Suprapubic skin (tissue), 4 donors: ENCODE results near the gene AKR7A3. TPM values are rescaled to one million over a fixed set of nuclear protein-coding genes. Genes with fewer than 3 reads are reported as not detected.
A peak's percentile ranks its signal among the peaks of the same experiment; 100 is the strongest.
"Not testable (repeated sequence)": the region's sequence is repeated elsewhere in the genome, so short reads cannot be mapped to it uniquely, and the experiment has no call there.

ENCODE experiments used
- DNase-seq, 2 donors: peaks; one replicate each; pipeline ENCODE4 v3.0.0-alpha.2; 2019; ENCODE audit warnings: low spot score in 2 of 2
- H3K27ac ChIP-seq: fragments of 200-600 bp; sonication (generic); one replicate; pipeline ENCODE4 v1.5.1; 2019
- H3K27me3 ChIP-seq: fragments of 200-600 bp; sonication (generic); one replicate; pipeline ENCODE4 v1.5.1; 2019
- H3K36me3 ChIP-seq: fragments of 200-600 bp; sonication (generic); one replicate; pipeline ENCODE4 v1.5.1; 2019
- H3K4me1 ChIP-seq: fragments of 200-600 bp; sonication (generic); one replicate; pipeline ENCODE4 v1.5.1; 2019
- H3K4me3 ChIP-seq: fragments of 200-600 bp; sonication (generic); one replicate; pipeline ENCODE4 v1.5.1; 2019; ENCODE audit warnings: mild to moderate bottlenecking
- H3K9me3 ChIP-seq: fragments of 200-600 bp; sonication (generic); one replicate; pipeline ENCODE4 v1.5.1; 2019
- CTCF ChIP-seq, 2 donors: fragments of 200-600 bp in 1 of 2; fragments of 450-650 bp in 1 of 2; sonication (generic) in 1 of 2; IDR thresholded peaks; one replicate each; pipeline ENCODE4 v1.5.1; 2016 to 2019; ENCODE audit warnings: antibody characterized with exemption in 2 of 2, mild to moderate bottlenecking in 1 of 2, moderate library complexity in 1 of 2
- EP300 ChIP-seq: sonication (generic); formaldehyde crosslinking; IDR thresholded peaks from one replicate; pipeline ENCODE4 v1.6.1; 2017; ENCODE audit warnings: antibody characterized with exemption
- POLR2A ChIP-seq, 2 donors: fragments of 450-650 bp; IDR thresholded peaks; one replicate each; pipeline ENCODE4 v1.6.1; 2017; ENCODE audit warnings: antibody characterized with exemption in 2 of 2, mild to moderate bottlenecking in 2 of 2, moderate library complexity in 2 of 2
- POLR2AphosphoS5 ChIP-seq, 3 donors: sonication (generic); formaldehyde crosslinking; IDR thresholded peaks; one replicate each; pipeline ENCODE4 v1.6.1; 2017; ENCODE audit warnings: antibody characterized with exemption in 3 of 3
- WGBS: methylation state at CpG from one replicate; pipeline ENCODE4 v1.1.5; 2018; 5-methylcytosine and 5-hydroxymethylcytosine counted together
- total RNA-seq, 4 donors: library from RNA; depleted of rRNA; stranded (reverse); fragments of >200 nt; gene quantifications; one replicate each; pipeline ENCODE4 v1.1.0, GENCODE V29; 2016

The AKR7A3 gene
- total RNA-seq, 4 donors from 2014 or later = 1.7 to 10.1 (median 3.4) TPM

GRCh38 chr1:19306941-19307340 lies 18.4 kb upstream of the AKR7A3 start:
- Histone ChIP-seq H3K27me3 (no peaks in the 10 kb centered on the region), H3K4me1 (peaks cover 20% of the 10 kb centered on the region), H3K4me3 (no peak overlapping the region), H3K27ac (no peak overlapping the region), H3K36me3 (peaks cover 62% of the 10 kb centered on the region), H3K9me3 (no peaks in the 10 kb centered on the region)
- WGBS = 82% methylated on average over 5 of the region's 6 CpGs
- DNase-seq = no peak
- no peak for TF ChIP-seq CTCF (IDR thresholded peaks at IDR 0.05)
- no peak for TF ChIP-seq EP300
- TF ChIP-seq POLR2AphosphoS5 (IDR thresholded peaks at IDR 0.05) = no peak
- no peak for TF ChIP-seq POLR2A (IDR thresholded peaks at IDR 0.05)

GRCh38 chr1:19305880-19306279 lies 17.3 kb upstream of the AKR7A3 start:
- no peak for DNase-seq
- H3K36me3 ChIP-seq = peaks cover 63% of the 10 kb centered on the region
- H3K4me3 ChIP-seq = no peak overlapping the region
- no peak for TF ChIP-seq POLR2A (IDR thresholded peaks at IDR 0.05)
- no peak for TF ChIP-seq CTCF (IDR thresholded peaks at IDR 0.05)
- no peak for TF ChIP-seq POLR2AphosphoS5 (IDR thresholded peaks at IDR 0.05)
- no peak for TF ChIP-seq EP300
- WGBS = 90% methylated on average over 9 of the region's 11 CpGs
- H3K27me3 ChIP-seq = no peaks in the 10 kb centered on the region
- H3K27ac ChIP-seq = no peak overlapping the region
- H3K4me1 ChIP-seq = peaks cover 14% of the 10 kb centered on the region
- H3K9me3 ChIP-seq = no peaks in the 10 kb centered on the region

DNA sequence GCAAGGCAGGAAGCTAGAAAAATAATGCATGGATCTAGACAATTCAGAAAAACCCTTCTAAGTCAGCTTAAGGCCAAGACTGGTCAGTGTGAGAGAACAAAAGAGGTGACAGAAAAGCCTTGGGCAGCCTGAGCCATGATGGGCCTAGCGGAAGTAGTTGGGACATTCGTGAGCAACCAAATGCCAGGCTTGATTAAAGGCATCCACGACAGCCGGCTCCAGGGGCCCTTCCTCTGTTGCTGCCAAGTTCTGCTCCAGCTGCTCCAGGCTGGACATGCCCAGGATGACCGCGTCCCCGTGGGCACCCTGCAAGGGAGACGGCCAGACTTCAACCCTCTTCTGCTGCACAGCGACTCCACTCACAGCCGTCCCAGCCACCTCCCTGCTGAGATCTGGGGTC lies 15.5 kb upstream of the AKR7A3 start:
- not testable (repeated sequence) for H3K27me3 ChIP-seq, H3K4me3 ChIP-seq, H3K27ac ChIP-seq, H3K4me1 ChIP-seq, DNase-seq, H3K9me3 ChIP-seq
- WGBS = 95% methylated on average over 10 of the region's 10 CpGs
- peaks cover 63% of the 10 kb centered on the region for H3K36me3 ChIP-seq

GRCh38 chr1:19300211-19300610 lies 11.6 kb upstream of the AKR7A3 start:
- Histone ChIP-seq H3K36me3 (peaks cover 35% of the 10 kb centered on the region), H3K27ac (no peak overlapping the region), H3K9me3 (no peaks in the 10 kb centered on the region), H3K4me3 (no peak overlapping the region), H3K4me1 (no peaks in the 10 kb centered on the region), H3K27me3 (no peaks in the 10 kb centered on the region)
- TF ChIP-seq EP300 (no peak), POLR2AphosphoS5 (IDR thresholded peaks at IDR 0.05) (no peak), POLR2A (IDR thresholded peaks at IDR 0.05) (no peak), CTCF (IDR thresholded peaks at IDR 0.05) (no peak)
- 93% methylated on average over 2 of the region's 2 CpGs for WGBS
- DNase-seq = no peak

DNA sequence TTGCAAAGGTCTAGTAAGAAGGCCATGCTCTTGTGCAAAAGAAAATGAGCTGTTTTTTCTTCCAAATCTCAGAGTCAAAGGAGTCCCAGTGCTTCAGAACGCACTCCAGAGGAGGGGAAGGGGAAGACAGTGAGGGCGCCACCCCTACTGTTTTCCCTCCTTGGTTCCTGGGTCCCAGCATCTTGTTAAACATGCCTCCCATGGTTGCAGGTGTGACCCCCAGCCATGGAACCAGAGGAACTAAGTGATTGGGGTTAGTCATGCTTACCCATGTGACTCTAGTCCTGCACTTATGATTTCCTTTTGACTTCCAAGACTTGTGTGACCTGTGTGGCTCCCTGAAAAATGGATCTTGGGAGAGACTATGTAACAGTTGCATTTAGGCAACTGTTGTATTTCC lies 6.1 kb upstream of the AKR7A3 start:
- H3K27ac ChIP-seq = no peak overlapping the region
- H3K36me3 ChIP-seq = peaks cover 7% of the 10 kb centered on the region
- no peak overlapping the region for H3K4me3 ChIP-seq
- no peaks in the 10 kb centered on the region for H3K4me1 ChIP-seq
- peaks cover 3% of the 10 kb centered on the region for H3K9me3 ChIP-seq
- no peaks in the 10 kb centered on the region for H3K27me3 ChIP-seq
- WGBS = 94% methylated on average over 2 of the region's 2 CpGs
- no peak for DNase-seq
- no peak for TF ChIP-seq POLR2AphosphoS5 (IDR thresholded peaks at IDR 0.05)
- TF ChIP-seq EP300 = no peak
- TF ChIP-seq CTCF (IDR thresholded peaks at IDR 0.05) = no peak
- no peak for TF ChIP-seq POLR2A (IDR thresholded peaks at IDR 0.05)

- no peak overlapping the region for H3K27ac ChIP-seq
- peaks cover 16% of the 10 kb centered on the region for H3K36me3 ChIP-seq
- no peak for DNase-seq
- H3K27me3 ChIP-seq = no peaks in the 10 kb centered on the region
- H3K4me3 ChIP-seq = peak overlapping the region; percentile 46
- peaks cover 9% of the 10 kb centered on the region for H3K4me1 ChIP-seq
- no peak for TF ChIP-seq POLR2A (IDR thresholded peaks at IDR 0.05)
- no peak for TF ChIP-seq EP300
- no peak for TF ChIP-seq CTCF (IDR thresholded peaks at IDR 0.05)
- TF ChIP-seq POLR2AphosphoS5 (IDR thresholded peaks at IDR 0.05) = no peak
- 31% methylated on average over 2 of the region's 2 CpGs for WGBS
- peaks cover 3% of the 10 kb centered on the region for H3K9me3 ChIP-seq
Measured at GRCh38 chr1:19289244-19289643, 674 bp upstream of the AKR7A3 start.
